Coronary artery (tissue), 2 donors: Measurements from ENCODE around the gene VAPB.
"Not testable (repeated sequence)": the region's sequence is repeated elsewhere in the genome, so short reads cannot be mapped to it uniquely, and the experiment has no call there.

Experiments
- DNase-seq: peaks from one replicate; pipeline ENCODE4 v3.0.0-alpha.2; 2017; ENCODE audit warnings: low spot score
- H3K27ac ChIP-seq, 2 donors: fragments of 200-600 bp; sonication (generic); one replicate each; pipeline ENCODE4 v1.5.1; 2016 to 2019
- H3K4me3 ChIP-seq: fragments of 200-600 bp; sonication (generic); 2 replicates; pipeline ENCODE4 v1.5.1; 2016; ENCODE audit warnings: mild to moderate bottlenecking, moderate library complexity
- TF ChIP-seq, protein P1 (sequence below): fragments of 200-600 bp; sonication (generic); IDR thresholded peaks from one replicate; pipeline ENCODE4 v1.5.1; 2019; ENCODE audit warnings: antibody characterized with exemption

VAPB gene

DNA sequence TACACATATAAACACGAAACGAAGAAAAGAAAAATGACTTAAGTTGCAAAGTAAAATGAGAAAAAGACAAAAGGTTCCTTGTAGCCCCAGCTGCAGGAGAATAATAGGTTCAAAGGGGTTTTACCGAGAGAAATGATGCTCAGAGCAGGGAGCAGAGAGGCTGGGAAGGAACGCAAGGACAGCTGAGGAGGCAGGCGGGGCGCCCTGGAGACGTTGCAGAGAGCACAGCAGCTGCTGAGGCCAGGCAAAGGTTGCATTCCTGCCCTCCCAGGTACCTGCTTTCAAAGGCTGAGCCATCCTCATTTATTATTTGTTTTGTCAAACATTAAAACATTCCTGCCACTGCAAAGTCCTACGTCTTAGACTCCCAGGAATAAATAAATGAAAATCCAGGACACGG is 16.2 kb upstream of the VAPB start:
- Histone ChIP-seq H3K4me3 (no peak overlapping the region), H3K27ac (no peak overlapping the region)
- TF ChIP-seq, protein P1, sequence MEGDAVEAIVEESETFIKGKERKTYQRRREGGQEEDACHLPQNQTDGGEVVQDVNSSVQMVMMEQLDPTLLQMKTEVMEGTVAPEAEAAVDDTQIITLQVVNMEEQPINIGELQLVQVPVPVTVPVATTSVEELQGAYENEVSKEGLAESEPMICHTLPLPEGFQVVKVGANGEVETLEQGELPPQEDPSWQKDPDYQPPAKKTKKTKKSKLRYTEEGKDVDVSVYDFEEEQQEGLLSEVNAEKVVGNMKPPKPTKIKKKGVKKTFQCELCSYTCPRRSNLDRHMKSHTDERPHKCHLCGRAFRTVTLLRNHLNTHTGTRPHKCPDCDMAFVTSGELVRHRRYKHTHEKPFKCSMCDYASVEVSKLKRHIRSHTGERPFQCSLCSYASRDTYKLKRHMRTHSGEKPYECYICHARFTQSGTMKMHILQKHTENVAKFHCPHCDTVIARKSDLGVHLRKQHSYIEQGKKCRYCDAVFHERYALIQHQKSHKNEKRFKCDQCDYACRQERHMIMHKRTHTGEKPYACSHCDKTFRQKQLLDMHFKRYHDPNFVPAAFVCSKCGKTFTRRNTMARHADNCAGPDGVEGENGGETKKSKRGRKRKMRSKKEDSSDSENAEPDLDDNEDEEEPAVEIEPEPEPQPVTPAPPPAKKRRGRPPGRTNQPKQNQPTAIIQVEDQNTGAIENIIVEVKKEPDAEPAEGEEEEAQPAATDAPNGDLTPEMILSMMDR: no peak
- DNase-seq: no peak

DNA sequence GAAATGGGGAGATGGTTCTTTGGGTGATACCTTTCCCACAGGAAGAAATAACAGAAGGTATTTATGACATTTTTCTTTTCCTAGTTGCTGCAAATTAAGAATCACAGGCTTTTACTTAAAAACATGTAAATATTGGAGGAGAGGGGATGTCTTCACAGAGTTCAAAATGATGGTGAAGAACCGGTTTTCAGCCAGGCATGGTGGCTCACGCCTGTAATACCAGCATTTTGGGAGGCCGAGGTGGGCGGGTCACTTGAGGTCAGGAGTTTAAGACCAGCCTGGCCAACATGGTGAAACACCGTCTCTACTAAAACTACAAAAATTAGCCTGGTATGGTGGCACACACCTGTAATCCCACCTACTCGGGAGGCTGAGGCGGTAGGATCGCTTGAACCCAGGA is 15.7 kb upstream of the VAPB start:
- not testable (repeated sequence) for H3K4me3 ChIP-seq, DNase-seq, H3K27ac ChIP-seq

DNA sequence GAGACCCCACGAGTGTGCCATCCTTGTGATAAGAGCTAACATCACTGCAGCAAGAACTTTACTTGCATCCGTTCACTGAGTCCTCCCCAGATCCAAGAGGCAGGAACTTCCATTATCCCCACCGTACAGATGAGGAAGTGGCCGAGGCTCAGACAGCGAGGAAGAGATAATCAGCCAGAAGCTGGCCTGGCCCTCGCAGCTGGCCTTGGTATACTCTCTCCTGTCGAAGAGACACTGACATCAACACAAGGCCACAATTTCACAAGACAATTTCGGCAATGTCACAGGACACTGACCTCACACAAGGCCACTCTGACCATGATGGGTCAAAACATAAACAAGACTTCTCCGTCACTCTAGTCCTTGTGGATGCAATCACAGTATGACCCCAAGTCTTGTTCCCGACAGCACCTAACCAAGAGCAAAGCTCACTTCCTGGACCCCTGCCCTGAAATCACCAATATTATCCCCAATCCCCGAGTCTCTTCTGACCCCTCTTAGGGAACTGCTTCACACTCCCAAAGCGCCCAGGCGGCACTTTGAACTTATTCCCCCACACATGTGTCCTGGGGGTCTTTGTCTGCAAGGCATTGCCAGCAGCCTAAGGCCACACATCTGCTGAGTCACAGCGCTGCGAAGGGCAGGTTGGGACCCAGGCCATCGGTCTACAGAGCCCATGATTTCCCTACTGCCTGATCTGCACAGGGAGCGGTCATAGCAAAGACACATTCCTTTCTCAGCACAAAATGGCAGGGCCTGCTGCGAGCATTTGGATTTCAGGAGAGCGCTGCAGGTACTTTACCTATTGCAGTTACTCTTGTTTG is 14.8 kb upstream of the VAPB start:
- no peak for DNase-seq
- no peak overlapping the region for H3K27ac ChIP-seq
- no peak overlapping the region for H3K4me3 ChIP-seq
- TF ChIP-seq, protein P1: no peak

DNA sequence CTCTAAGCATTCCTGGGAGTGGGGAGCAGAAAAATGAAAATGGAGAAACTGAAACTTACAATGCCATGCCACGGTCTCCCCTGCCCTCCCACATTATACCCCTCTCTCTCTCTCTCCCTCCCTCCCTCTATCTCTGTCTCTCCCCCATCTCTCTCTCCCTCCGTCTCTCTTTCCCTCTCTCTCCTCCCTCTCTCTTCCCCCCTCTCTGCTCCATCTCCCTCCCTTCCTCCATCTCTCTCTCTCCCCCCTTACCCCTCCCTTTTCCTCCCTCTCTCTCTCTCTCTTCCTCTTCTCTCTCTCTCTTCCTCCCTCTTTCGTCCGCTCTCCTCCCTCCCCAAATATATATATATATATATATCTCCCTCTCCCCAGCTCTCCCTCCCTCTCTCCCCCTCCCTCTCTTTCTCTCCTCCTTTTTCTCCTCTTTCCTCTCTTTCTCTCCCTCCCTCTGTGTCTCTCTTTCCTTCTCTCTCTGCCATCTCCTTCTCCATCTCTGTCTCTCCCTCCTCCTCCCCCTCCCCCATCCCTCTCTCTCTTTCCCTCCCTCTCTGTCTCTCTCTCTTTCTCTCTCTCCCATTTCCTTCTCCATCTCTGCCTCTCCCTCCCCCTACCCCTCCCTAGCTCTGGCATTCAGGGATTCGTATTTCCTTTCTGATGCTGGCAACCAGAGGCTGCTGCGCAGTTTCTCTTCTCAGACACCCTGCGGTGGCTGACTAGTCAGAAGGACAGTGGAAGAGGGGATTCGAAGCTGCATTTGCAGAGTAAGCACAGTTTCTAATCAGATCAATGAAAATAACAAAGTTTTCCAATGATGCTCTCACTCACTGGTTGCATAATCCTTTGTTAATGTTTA is 13.9 kb upstream of the VAPB start:
- H3K4me3 ChIP-seq: no peak overlapping the region
- no peak for DNase-seq
- no peak overlapping the region for H3K27ac ChIP-seq
- TF ChIP-seq, protein P1: no peak

DNA sequence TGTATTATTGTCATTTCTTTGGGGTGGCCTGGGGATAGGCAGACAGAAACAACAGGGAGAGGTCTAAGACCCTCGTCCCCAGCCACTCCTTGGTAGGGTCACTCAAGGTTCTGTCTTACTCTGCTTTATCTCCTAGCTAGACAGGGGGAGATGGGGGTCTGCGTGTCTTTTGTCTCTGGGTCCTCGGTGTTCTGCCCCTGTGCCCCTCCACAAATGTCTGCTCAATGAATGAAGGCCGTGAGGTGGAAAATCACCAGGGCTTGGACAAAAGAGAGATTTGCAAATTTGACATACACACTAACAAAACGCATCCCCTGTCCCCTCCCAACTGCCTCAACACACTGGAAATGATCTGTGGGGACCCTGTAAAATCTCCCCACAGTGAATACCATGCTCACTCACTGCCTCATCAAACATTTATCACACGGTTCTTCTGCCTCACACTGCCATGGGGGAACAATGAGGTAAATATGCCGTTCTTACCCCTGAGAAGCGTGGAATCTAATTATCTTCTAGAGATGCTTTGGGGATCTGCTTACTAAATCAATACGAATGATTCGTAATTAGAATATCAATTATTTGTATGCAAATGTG is 13.2 kb upstream of the VAPB start:
- H3K27ac ChIP-seq: no peak overlapping the region
- no peak overlapping the region for H3K4me3 ChIP-seq
- TF ChIP-seq, protein P1: no peak
- no peak for DNase-seq

DNA sequence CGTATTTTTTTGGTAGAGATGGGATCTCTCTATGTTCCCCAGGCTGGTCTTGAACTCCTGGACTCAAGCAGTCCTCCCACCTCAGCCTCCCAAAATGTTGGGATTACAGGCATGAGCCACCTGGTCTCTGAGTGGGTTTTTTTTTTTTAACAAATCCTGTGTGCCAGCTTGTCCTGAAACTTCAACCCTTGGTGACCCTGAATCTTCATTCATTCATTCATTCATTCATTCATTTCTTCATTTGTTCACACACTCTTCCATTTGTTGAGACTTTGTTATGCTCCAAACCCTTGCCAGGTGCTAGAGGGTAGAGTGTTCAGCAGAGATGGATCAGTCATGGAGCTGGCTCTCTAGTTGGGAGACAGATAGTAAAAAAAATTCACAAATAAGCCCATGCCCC is 12.0 kb upstream of the VAPB start:
- Histone ChIP-seq H3K27ac (no peak overlapping the region), H3K4me3 (no peak overlapping the region)
- TF ChIP-seq, protein P1: no peak
- no peak for DNase-seq

DNA sequence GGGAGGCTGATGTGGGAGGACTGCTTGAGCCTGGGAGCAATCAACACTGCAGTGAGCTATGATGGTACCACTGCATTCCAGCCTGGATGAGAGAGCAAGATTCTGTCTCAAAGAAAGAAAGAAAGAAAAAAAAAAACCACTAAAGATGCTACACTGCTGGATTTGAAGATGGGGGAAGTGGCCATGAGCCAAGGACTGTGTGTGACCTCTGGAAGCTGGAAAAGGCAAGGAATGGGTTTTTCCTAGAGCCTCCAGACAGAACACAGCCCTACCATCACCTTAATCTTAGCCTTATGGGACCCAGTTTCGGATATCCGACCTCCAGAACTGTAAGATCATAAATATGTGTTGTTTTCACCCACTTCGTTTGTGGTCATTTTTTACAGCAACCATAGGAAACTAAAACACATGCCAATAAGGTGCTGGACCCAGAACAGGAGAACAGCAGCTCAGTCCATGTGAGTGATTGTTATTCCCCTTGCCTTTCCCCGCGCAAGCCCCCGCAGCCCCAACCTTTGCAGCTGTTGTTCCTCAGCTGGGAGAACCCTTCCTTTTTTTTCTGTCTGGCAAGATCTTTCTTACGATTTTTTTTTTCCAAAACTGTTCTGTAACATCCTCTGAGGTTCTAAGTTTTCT is 11.1 kb upstream of the VAPB start:
- Histone ChIP-seq H3K27ac (no peak overlapping the region), H3K4me3 (no peak overlapping the region)
- DNase-seq: no peak
- TF ChIP-seq, protein P1: no peak
